DMS79 treated with DMSO at 0.1 percent for 48 hours (cell line): ENCODE results near the gene HAAO.
A peak's percentile ranks its signal among the peaks of the same experiment; 100 is the strongest.

Source experiments
- DNase-seq: peaks from one replicate; lab custom pipeline; 2025; lab: John Stamatoyannopoulos, UW

The HAAO gene

GRCh38 chr2:42767899-42768705, 24.3 kb downstream of the HAAO start:
- DNase-seq, result no peak

- DNase-seq, result no peak
These were observed 25.1 kb downstream of the HAAO start for GRCh38 chr2:42767080-42767898.

DNA sequence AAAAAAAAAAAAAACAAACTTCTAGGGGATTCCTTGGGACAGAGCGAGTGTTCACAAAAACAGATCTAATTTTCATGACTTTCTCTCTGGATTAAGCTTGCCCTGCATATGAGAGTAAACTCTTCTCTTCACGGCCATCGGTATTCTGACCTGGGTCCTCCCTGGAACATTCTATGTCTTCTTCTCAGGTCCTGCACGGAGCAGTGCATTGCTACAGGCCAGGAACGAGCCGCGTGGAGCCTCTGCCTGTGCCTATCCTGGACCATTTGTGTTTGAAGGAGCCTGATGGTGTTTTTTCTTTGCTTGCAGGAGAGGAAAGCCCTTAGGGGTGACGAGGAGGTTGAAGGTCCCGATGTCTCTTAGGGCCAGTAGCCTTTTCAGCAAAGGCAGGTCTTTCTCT, 26.7 kb downstream of the HAAO start:
- DNase-seq, result no peak

- no peak for DNase-seq
These were observed 27.5 kb downstream of the HAAO start for GRCh38 chr2:42764901-42765300.

DNA sequence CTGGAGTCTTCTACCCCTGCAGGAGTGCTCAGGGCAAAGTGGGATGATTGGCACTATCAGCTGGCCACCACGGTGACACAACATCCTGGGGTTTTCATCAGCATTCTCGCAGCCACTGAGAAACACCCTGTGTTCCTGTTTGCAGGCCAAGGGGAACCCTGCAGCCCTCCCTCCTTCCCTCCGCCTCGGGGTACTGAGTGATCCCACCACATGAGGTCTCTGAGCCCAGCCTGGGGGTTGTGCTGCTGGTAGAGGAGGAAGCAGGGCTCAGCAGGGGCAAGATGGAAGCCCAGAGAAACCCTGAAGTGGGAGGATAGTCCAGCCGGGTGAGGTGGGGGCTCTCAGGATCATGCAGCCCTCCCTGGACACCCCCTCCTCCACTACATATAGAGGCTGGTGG, 28.3 kb downstream of the HAAO start, which contains the start of gene OXER1:
OXER1 (minus strand) TSS at position 40 of the 400 bp plus-strand sequence. CDS start 73 bp downstream, outside the sequence.
- no peak for DNase-seq

- no peak for DNase-seq
These were observed 29.3 kb downstream of the HAAO start for GRCh38 chr2:42762823-42763804.

DNA sequence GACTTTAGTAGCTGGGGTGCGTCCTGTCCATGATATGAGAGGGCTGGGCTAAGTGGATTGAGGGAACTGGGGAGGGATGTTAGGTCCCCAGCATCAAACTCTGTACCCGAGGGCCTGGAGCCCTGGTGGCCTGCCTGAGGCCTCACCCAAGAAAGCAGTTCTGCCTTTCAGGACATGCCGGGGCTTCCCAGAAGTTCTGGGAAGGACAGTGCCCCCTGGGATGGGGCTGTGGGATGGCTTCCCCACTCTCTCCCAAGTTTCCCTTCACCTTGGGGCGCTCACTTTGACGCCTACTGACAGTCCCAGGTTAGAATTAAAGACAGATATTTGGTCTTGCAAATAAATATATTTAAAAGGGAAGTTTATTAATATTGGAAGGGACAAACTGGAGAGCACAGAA, 30.2 kb downstream of the HAAO start:
- DNase-seq, result no peak

DNA sequence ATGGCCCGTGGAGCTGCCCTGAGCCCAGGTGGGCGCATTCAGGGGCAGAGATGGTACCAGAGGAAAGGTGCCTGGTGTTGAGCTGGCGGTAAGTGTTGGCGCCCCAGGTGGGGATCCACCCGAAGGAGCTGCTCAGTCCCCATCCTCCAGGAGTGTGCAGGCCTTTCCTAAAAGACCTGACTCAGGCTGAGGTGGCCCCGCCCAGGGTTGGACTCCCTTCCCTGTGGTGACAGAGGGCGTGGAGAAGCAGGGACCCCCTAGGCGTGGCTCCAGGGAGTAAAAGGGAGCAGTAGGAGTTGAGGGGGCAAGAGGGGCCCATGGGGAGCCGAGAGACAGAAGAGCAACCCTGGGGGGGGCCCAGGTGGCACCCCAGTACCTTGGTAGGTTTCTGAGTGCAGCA, 30.8 kb downstream of the HAAO start:
- no peak for DNase-seq

- DNase-seq, result no peak
These were observed 33.6 kb downstream of the HAAO start for GRCh38 chr2:42758751-42759150.

DNA sequence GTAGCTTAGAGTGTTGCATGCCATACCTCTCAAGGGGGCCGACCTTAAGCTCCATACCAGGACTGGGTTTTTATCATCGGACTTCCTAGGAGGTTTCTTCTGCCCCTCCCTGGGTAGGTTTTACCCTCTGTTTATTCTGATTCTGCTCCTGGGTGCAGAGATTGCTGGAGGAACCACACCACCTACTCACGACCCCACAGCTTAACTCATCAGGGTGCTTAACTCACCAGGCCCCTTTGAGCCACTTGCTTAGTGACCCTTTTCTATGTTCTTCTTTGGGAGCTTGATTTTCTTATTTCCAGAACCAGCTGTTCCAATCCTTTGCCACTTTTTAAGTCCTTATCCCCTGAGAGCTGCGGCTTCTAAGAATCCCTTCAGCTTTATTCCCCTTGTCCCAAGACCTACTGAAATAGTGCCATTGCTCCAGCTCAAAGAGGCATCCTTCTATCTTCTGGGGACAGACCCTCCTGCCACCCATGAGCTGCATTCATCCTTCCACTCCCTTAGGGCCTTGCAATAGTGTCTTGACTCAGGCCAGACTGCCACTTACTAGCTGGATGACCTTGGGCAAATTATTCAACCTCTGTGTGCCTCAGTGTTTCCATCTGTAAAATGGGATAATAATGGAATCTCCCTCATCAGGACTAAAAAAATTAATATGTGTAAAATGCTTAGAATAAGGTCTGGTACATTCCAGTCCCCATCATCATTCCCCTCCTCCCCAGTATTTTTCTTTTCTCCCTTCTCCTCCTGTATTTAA, 34.2 kb downstream of the HAAO start:
- no peak for DNase-seq

DNA sequence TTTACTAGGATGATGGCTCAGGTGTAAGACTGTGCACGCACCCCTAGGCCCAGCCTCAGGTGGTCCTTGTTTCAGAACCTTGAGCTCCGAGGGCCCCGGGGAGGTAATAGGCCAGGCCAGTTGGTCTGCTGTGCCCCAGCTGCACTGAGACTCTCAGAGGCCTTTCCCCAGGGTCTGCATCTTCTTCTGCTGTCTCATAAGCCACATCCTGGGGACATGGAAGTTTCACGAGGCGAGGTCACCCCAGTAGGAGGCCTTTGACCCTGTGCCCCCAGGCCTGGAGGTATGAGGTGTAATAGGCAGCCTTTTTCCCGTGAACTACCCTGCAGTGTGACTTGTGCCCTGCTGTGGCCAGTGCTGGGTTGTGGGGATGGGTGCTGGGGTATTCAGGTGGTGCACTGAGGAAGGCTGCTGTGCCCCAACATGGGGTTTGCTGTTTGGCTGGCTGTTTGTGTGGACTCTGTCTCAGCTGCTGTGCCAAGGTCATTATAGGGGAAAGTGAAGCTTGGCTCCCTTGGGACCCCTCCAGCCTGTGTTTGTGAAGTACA, 35.3 kb downstream of the HAAO start:
- no peak for DNase-seq

- no peak for DNase-seq
These were observed 36.1 kb downstream of the HAAO start for GRCh38 chr2:42756150-42756775.

GRCh38 chr2:42755191-42755880, 37.0 kb downstream of the HAAO start:
- DNase-seq, result no peak

DNA sequence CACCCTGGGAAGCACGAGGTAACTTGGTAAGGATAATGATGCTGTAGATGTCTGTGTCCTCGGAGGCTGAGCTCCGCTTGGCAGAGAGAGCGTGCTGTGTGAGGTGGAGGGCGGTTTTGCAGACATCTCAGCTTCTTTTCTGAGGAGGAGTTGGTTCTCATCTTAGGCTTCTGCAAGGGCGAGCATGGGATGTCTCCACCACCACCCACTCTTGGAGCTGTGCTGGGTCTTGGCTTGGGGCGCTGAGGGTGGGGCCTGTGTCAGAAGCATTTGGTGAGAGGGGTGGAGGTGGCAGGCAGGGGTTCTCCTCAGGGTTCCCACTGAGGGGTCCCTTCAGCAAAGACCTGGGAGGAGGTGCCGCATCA, 37.6 kb downstream of the HAAO start:
- DNase-seq, result no peak

GRCh38 chr2:42754021-42754775, 38.2 kb downstream of the HAAO start:
- peak; percentile 56 for DNase-seq

DNA sequence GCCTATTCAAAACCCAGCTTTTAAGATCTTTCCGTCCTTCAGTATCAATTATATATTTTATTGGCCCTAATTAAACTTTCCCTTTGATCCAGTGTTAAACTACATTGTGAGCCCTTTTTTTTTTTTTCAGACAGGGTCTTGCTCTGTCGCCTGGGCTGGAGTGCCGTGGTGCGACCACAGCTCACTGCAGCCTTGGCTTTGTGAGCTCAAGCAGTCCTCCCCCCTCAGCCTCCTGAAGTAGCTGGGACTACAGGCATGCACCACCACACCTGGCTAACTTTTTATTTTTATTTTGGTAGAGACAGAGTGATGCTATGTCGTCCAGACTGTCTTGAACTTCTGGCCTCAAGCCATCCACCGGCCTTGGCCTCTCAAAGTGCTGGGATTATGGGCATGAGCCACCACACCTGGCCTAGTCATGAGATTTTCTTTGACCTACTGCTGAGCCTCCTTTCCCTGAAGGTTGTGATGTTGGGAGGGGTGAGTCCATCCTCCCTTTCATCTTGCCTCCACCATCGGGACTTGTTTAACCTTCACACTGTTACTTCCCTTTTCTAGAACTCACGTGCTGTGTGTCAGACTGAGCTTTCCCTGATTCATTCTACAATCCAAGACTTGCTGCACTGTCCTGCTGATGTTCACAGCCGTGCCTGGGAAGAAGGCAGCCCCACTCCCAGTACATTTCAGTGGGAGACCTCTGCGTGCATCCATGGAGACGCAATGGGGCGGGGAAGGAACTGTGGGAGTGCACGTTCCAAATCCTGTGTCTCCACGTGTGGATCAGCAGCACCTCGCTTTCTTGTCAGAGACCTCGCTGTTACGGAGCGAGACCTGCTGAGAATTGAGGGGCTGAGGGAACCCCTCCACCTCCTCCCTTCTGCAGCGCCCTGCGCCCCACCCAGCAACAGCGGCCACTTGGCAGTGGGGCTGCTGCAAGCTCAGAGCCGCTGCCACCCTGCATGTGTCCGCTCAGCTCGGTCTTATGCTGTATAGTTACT, 39.3 kb downstream of the HAAO start:
- DNase-seq, result no peak

DNA sequence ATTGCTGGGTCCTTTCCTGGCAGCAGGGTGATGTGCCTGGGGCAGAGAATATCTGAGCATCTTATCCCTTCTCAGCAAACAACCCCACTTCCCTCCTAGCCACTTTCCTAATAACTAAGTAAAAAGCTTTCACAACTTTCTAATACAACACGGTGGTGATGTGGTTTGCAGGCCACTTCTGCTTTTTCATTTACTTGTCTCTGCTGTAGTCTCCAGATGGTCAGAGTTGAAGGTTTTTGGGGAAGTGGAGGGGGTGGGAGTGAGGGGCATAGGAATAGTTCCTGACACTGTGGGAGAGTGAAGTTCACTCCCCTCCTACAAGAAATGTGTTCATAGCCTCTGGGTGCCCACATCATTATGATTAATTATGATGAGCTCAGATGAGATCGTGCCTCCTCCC, 40.1 kb downstream of the HAAO start:
- DNase-seq, result no peak

GRCh38 chr2:42748840-42749239, 43.5 kb downstream of the HAAO start:
- DNase-seq, result no peak
